ENCODE data around the gene MIA2. TPM values are rescaled to one million over a fixed set of nuclear protein-coding genes. Genes with fewer than 3 reads are reported as not detected.

MIA2 gene
- total and polyA plus RNA-seq, 2 donors (not counting 1 experiment from before 2014, with no cell fraction given): 11.5 to 27.1 TPM

- Histone ChIP-seq H3K4me2 (replicated peaks; ENCODE audit: low read depth, low read length, poor library complexity, severe bottlenecking) (peak overlapping the region; percentile 6), H3K4me3 (ENCODE audit: control extremely low read depth in 1 of 5, extremely low read depth in 1 of 5, insufficient read depth in 1 of 5, low read depth in 2 of 5, low read length in 4 of 5) (no peak overlapping the region), H3K27me3 (replicated peaks in 1 of 4; ENCODE audit: control extremely low read depth in 1 of 4, control insufficient read depth in 3 of 4, insufficient read depth in 4 of 4, low read length in 3 of 4) (no peaks in the 10 kb centered on the region), H3K79me2 (ENCODE audit: control insufficient read depth, insufficient read depth, low read length) (peaks cover 98% of the 10 kb centered on the region), H3K36me3 (replicated peaks in 1 of 2; ENCODE audit: control extremely low read depth in 1 of 2, control insufficient read depth in 1 of 2, extremely low read depth in 1 of 2, insufficient read depth in 2 of 2, low read length in 1 of 2) (no peaks in the 10 kb centered on the region), H3K27ac (ENCODE audit: low read length in 2 of 2) (no peak overlapping the region), H2AFZ (ENCODE audit: insufficient read depth, low read depth, low read length, poor library complexity, severe bottlenecking) (no peak overlapping the region), H3K9me3 (ENCODE audit: control extremely low read depth in 1 of 3, control insufficient read depth in 2 of 3, insufficient read depth in 1 of 3, low read length in 2 of 3) (no peaks in the 10 kb centered on the region), H3K4me1 (ENCODE audit: control insufficient read depth in 2 of 2, insufficient read depth in 2 of 2, low read length in 2 of 2) (peaks cover 27 to 30% of the 10 kb centered on the region in 2 donors), H3K9ac (ENCODE audit: low read length) (no peak overlapping the region), H4K20me1 (ENCODE audit: control insufficient read depth, insufficient read depth, low read length, poor library complexity, severe bottlenecking) (peaks cover 83% of the 10 kb centered on the region)
- no peaks in the 10 kb centered on the region for H3K27me3 Mint-ChIP-seq
- WGBS (ENCODE audit: insufficient coverage): no CpG with 5 or more reads among the region's 7 CpGs
- H3K9me3 Mint-ChIP-seq (ENCODE audit: insufficient read depth): no peaks in the 10 kb centered on the region
- no peak overlapping the region for H3K4me3 Mint-ChIP-seq
- H3K27ac Mint-ChIP-seq: no peak overlapping the region
- ATAC-seq (ENCODE audit: low read depth): no peak
- ChIA-PET CTCF (interaction anchor here (2.3 kb wide), 1 partner anchor 195 kb away, joined by 10 read pairs; no protein-coding TSS in a partner anchor), POLR2A (no interaction called here)
- TF ChIP-seq CTCF (IDR thresholded peaks at IDR 0.05): peak; percentile 28
- TF ChIP-seq EZH2 (IDR thresholded peaks at IDR 0.05; ENCODE audit: borderline replicate concordance, insufficient read depth, low read depth, low read length, poor library complexity, severe bottlenecking): no peak
- intact Hi-C loops (cut with micrococcal nuclease): loop anchor here (1.0 kb wide), 1 partner anchor 319 kb away; no protein-coding TSS in a partner anchor
- peak; percentile 21 for DNase-seq
- peaks cover 62% of the 10 kb centered on the region for H3K4me1 Mint-ChIP-seq
These were observed 192.9 kb downstream of the MIA2 start for GRCh38 chr14:39426605-39427004.

- TF ChIP-seq EZH2 (IDR thresholded peaks at IDR 0.05; ENCODE audit: borderline replicate concordance, insufficient read depth, low read depth, low read length, poor library complexity, severe bottlenecking) (no peak), CTCF (IDR thresholded peaks at IDR 0.05) (no peak)
- Mint-ChIP-seq H3K9me3 (ENCODE audit: insufficient read depth) (no peaks in the 10 kb centered on the region), H3K27me3 (no peaks in the 10 kb centered on the region), H3K4me1 (peaks cover 57% of the 10 kb centered on the region), H3K27ac (no peak overlapping the region), H3K4me3 (no peak overlapping the region)
- Histone ChIP-seq H3K9ac (ENCODE audit: low read length) (no peak overlapping the region), H3K4me1 (ENCODE audit: control insufficient read depth in 2 of 2, insufficient read depth in 2 of 2, low read length in 2 of 2) (peaks cover 27 to 30% of the 10 kb centered on the region in 2 donors), H3K36me3 (replicated peaks in 1 of 2; ENCODE audit: control extremely low read depth in 1 of 2, control insufficient read depth in 1 of 2, extremely low read depth in 1 of 2, insufficient read depth in 2 of 2, low read length in 1 of 2) (no peaks in the 10 kb centered on the region), H3K27ac (ENCODE audit: low read length in 2 of 2) (no peak overlapping the region), H3K27me3 (replicated peaks in 1 of 4; ENCODE audit: control extremely low read depth in 1 of 4, control insufficient read depth in 3 of 4, insufficient read depth in 4 of 4, low read length in 3 of 4) (no peaks in the 10 kb centered on the region), H3K9me3 (ENCODE audit: control extremely low read depth in 1 of 3, control insufficient read depth in 2 of 3, insufficient read depth in 1 of 3, low read length in 2 of 3) (no peaks in the 10 kb centered on the region), H3K4me2 (replicated peaks; ENCODE audit: low read depth, low read length, poor library complexity, severe bottlenecking) (no peak overlapping the region), H3K79me2 (ENCODE audit: control insufficient read depth, insufficient read depth, low read length) (peaks cover 85% of the 10 kb centered on the region), H4K20me1 (ENCODE audit: control insufficient read depth, insufficient read depth, low read length, poor library complexity, severe bottlenecking) (peaks cover 71% of the 10 kb centered on the region), H2AFZ (ENCODE audit: insufficient read depth, low read depth, low read length, poor library complexity, severe bottlenecking) (no peak overlapping the region), H3K4me3 (ENCODE audit: control extremely low read depth in 1 of 5, extremely low read depth in 1 of 5, insufficient read depth in 1 of 5, low read depth in 2 of 5, low read length in 4 of 5) (no peak overlapping the region)
- ChIA-PET CTCF (interaction anchor here (1.2 kb wide), 1 partner anchor 238 kb away, joined by 3 read pairs; no protein-coding TSS in a partner anchor), POLR2A (interaction anchor here (1.0 to 1.2 kb wide), 2 partner anchors 161 to 196 kb away, joined by 3 read pairs; no protein-coding TSS in a partner anchor)
- WGBS (ENCODE audit: insufficient coverage): 95% methylated on average over 7 of the region's 8 CpGs
- intact Hi-C loops (cut with micrococcal nuclease): no loop called here
- DNase-seq (no peak), ATAC-seq (ENCODE audit: low read depth) (no peak)
These were observed 194.4 kb downstream of the MIA2 start for GRCh38 chr14:39428118-39428517.
